GM23338 (cell line): ENCODE measurements around the gene ZDHHC20. TPM values are rescaled to one million over a fixed set of nuclear protein-coding genes. Genes with fewer than 3 reads are reported as not detected.

Experiments
- ATAC-seq: fragments of 200-7000 bp; cut with Tn5 transposase; 3 replicates; pipeline ENCODE4 v1.9.1; 2020
- DNase-seq: peaks from one replicate; pipeline ENCODE4 v3.0.0-alpha.2; 2015; ENCODE audit warnings: low spot score
- H2AFZ ChIP-seq: fragments of 200-600 bp; sonication (generic); 2 replicates; pipeline ENCODE4 v1.8.0; 2016; ENCODE audit warnings: antibody characterized with exemption, mild to moderate bottlenecking, moderate library complexity
- H3F3A ChIP-seq: fragments of 200-600 bp; sonication (generic); replicated peaks from 2 replicates; pipeline ENCODE4 v1.8.0; 2017; ENCODE audit warnings: antibody characterized with exemption, mixed run types, low read depth
- H3K27ac ChIP-seq: fragments of 200-600 bp; sonication (generic); 2 replicates; pipeline ENCODE4 v1.6.1; 2016; ENCODE audit warnings: low read depth
- H3K27me3 ChIP-seq: fragments of 200-600 bp; sonication (generic); 2 replicates; pipeline ENCODE4 v1.8.0; 2016; ENCODE audit warnings: mild to moderate bottlenecking, mixed run types, moderate library complexity; ENCODE audit not compliant: insufficient read depth
- H3K36me3 ChIP-seq: fragments of 200-600 bp; sonication (generic); 2 replicates; pipeline ENCODE4 v1.8.0; 2016; ENCODE audit warnings: mild to moderate bottlenecking; ENCODE audit not compliant: insufficient read depth
- H3K4me1 ChIP-seq: fragments of 200-600 bp; sonication (generic); 2 replicates; pipeline ENCODE4 v1.8.0; 2016; ENCODE audit warnings: mild to moderate bottlenecking, moderate library complexity; ENCODE audit not compliant: insufficient read depth
- H3K4me2 ChIP-seq: fragments of 200-600 bp; sonication (generic); 2 replicates; pipeline ENCODE4 v1.7.1; 2017; ENCODE audit warnings: mixed run types
- H3K4me3 ChIP-seq: fragments of 200-600 bp; sonication (generic); 2 replicates; pipeline ENCODE4 v1.6.1; 2016; ENCODE audit warnings: mixed run types
- H3K79me2 ChIP-seq: fragments of 200-600 bp; sonication (generic); replicated peaks from 2 replicates; pipeline ENCODE4 v1.8.0; 2017; ENCODE audit warnings: mild to moderate bottlenecking; ENCODE audit not compliant: insufficient read depth
- H3K9me2 ChIP-seq: fragments of 200-600 bp; sonication (generic); 2 replicates; pipeline ENCODE4 v1.8.0; 2017; ENCODE audit not compliant: insufficient read depth
- H4K20me1 ChIP-seq: fragments of 200-600 bp; sonication (generic); replicated peaks from 2 replicates; pipeline ENCODE4 v1.8.0; 2017; ENCODE audit warnings: mild to moderate bottlenecking; ENCODE audit not compliant: insufficient read depth
- H3K27ac Mint-ChIP-seq: 2 replicates; pipeline ENCODE4 v1.8.0; 2020; ENCODE audit warnings: inconsistent platforms, mild to moderate bottlenecking, moderate library complexity, mixed read lengths
- H3K27me3 Mint-ChIP-seq: 3 replicates; pipeline ENCODE4 v1.8.0; 2022; ENCODE audit warnings: low read depth, mild to moderate bottlenecking, moderate library complexity, mixed read lengths, inconsistent platforms; ENCODE audit not compliant: insufficient read depth, poor library complexity
- H3K36me3 Mint-ChIP-seq: 3 replicates; pipeline ENCODE4 v1.8.0; 2021; ENCODE audit warnings: low read depth, mild to moderate bottlenecking, inconsistent platforms, moderate library complexity, mixed read lengths
- H3K4me1 Mint-ChIP-seq: 3 replicates; pipeline ENCODE4 v1.8.0; 2020; ENCODE audit warnings: mild to moderate bottlenecking, inconsistent platforms, mixed read lengths
- H3K4me3 Mint-ChIP-seq: 3 replicates; pipeline ENCODE4 v1.8.0; 2021; ENCODE audit warnings: moderate library complexity, mild to moderate bottlenecking, inconsistent platforms, mixed read lengths
- H3K9me3 Mint-ChIP-seq: 3 replicates; pipeline ENCODE4 v1.8.0; 2020; ENCODE audit warnings: moderate library complexity, mild to moderate bottlenecking, inconsistent platforms, mixed read lengths
- CREB1 ChIP-seq: fragments of 250-450 bp; sonication (Bioruptor Pico); IDR thresholded peaks from 2 replicates; pipeline ENCODE4 v1.5.0; 2020; ENCODE audit warnings: low read depth, mild to moderate bottlenecking, moderate library complexity
- CTCF ChIP-seq, 2 experiments: fragments of 200-600 bp in 1 of 2; sonication (generic) in 1 of 2; conservative IDR thresholded peaks; 2 replicates each; pipeline versions ENCODE4 v1.5.1 to v1.6.1; 2016 to 2017; ENCODE audit warnings: antibody characterized with exemption in 2 of 2, low read depth in 2 of 2, mild to moderate bottlenecking in 2 of 2, moderate library complexity in 1 of 2
- EZH2 ChIP-seq: fragments of 200-600 bp; sonication (generic); IDR thresholded peaks from one replicate; pipeline ENCODE4 v1.8.0; 2017; ENCODE audit warnings: antibody characterized with exemption, mild to moderate bottlenecking, low read depth; ENCODE audit not compliant: unreplicated experiment
- EZH2phosphoT487 ChIP-seq: fragments of 200-600 bp; sonication (generic); IDR thresholded peaks from one replicate; pipeline ENCODE4 v1.8.1; 2018; ENCODE audit warnings: antibody characterized with exemption; ENCODE audit not compliant: unreplicated experiment
- JUNB ChIP-seq: IDR thresholded peaks from one replicate; pipeline ENCODE4 v1.6.1; 2016; ENCODE audit warnings: antibody characterized with exemption; ENCODE audit not compliant: unreplicated experiment
- NANOG ChIP-seq: IDR thresholded peaks from 2 replicates; pipeline ENCODE4 v1.6.1; 2016; ENCODE audit warnings: antibody characterized with exemption, borderline replicate concordance
- POLR2AphosphoS5 ChIP-seq: IDR thresholded peaks from 2 replicates; pipeline ENCODE4 v1.6.1; 2016; ENCODE audit warnings: antibody characterized with exemption, low read depth
- REST ChIP-seq: IDR thresholded peaks from one replicate; pipeline ENCODE4 v1.6.1; 2018; ENCODE audit warnings: antibody characterized with exemption; ENCODE audit not compliant: unreplicated experiment
- STAT1 ChIP-seq: IDR thresholded peaks from one replicate; pipeline ENCODE4 v1.6.1; 2016; ENCODE audit warnings: antibody characterized with exemption; ENCODE audit not compliant: unreplicated experiment
- ZNF114 ChIP-seq: fragments of 250-450 bp; sonication (Bioruptor Pico); IDR thresholded peaks from 2 replicates; pipeline ENCODE4 v1.5.0; 2020; ENCODE audit warnings: mild to moderate bottlenecking, moderate library complexity
- ZNF331 ChIP-seq: fragments of 250-450 bp; sonication (Bioruptor Pico); IDR thresholded peaks from 2 replicates; pipeline ENCODE4 v1.5.0; 2020; ENCODE audit warnings: low read depth, mild to moderate bottlenecking, moderate library complexity
- polyA plus RNA-seq: library from polyadenylated mRNA; unstranded; fragments of >200 nt; fragmentation: Nextera tagmentation; extraction: Ambion mirVana; gene quantifications from 2 replicates; pipeline ENCODE4 v1.2.1, GENCODE V29; 2016
- total RNA-seq: library from RNA; depleted of rRNA; stranded (reverse); fragments of >200 nt; shearing (Covaris generic); gene quantifications from 2 replicates; pipeline ENCODE4 v1.2.3, GENCODE V29; 2014
- TF ChIP-seq, protein P1 (sequence below): fragments of 250-450 bp; sonication (Bioruptor Pico); IDR thresholded peaks from 2 replicates; pipeline ENCODE4 v1.5.0; 2020; ENCODE audit warnings: mild to moderate bottlenecking, moderate library complexity
- TF ChIP-seq, protein P2 (sequence below): IDR thresholded peaks from 2 replicates; pipeline ENCODE4 v1.6.1; 2016; ENCODE audit warnings: antibody characterized with exemption

Gene ZDHHC20
- total and polyA plus RNA-seq, 2 experiments from 2014 or later: 37.7 to 119 TPM

DNA sequence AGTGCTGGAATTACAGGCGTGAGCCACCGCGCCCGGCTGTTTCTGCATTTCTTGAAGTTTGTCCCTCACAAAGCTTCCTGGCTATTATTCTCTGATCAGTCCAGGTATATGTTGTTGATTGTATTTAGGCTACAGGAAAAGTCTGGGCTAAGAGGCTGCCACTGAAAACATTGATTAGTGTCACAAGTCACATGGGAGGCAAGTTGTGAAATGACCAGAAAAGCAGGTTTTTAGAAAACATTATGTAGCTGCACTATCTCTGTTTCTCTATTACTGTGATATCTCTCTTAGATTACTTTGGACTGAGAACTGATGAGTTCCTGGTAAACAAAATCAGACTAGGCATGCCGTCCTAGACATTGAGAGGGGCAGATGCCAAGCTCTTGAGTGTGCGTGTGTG lies 16.0 kb upstream of the ZDHHC20 start:
- Histone ChIP-seq H3K9me2 (no peaks in the 10 kb centered on the region), H2AFZ (peak overlapping the region; percentile 20; the same call in 1 of the 2 replicates), H3K4me1 (no peaks in the 10 kb centered on the region), H3K79me2 (no peaks in the 10 kb centered on the region), H3K27me3 (no peaks in the 10 kb centered on the region), H3K27ac (no peak overlapping the region), H3K4me3 (no peak overlapping the region), H3K4me2 (no peak overlapping the region), H3K36me3 (no peaks in the 10 kb centered on the region; the same call in 1 of the 2 replicates), H4K20me1 (no peaks in the 10 kb centered on the region), H3F3A (no peaks in the 10 kb centered on the region)
- Mint-ChIP-seq H3K4me1 (peaks cover 5% of the 10 kb centered on the region; the same call in 2 of the 3 replicates), H3K27me3 (peaks cover 2% of the 10 kb centered on the region), H3K9me3 (peaks cover 3% of the 10 kb centered on the region; the same call in 2 of the 3 replicates), H3K27ac (no peak overlapping the region), H3K4me3 (no peak overlapping the region), H3K36me3 (no peaks in the 10 kb centered on the region)
- DNase-seq: no peak
- ATAC-seq: no peak
- no peak for TF ChIP-seq EZH2phosphoT487
- no peak for TF ChIP-seq CREB1 (CRISPR knock-in tag)
- TF ChIP-seq ZNF114: no peak
- no peak for TF ChIP-seq NANOG
- TF ChIP-seq, protein P1, sequence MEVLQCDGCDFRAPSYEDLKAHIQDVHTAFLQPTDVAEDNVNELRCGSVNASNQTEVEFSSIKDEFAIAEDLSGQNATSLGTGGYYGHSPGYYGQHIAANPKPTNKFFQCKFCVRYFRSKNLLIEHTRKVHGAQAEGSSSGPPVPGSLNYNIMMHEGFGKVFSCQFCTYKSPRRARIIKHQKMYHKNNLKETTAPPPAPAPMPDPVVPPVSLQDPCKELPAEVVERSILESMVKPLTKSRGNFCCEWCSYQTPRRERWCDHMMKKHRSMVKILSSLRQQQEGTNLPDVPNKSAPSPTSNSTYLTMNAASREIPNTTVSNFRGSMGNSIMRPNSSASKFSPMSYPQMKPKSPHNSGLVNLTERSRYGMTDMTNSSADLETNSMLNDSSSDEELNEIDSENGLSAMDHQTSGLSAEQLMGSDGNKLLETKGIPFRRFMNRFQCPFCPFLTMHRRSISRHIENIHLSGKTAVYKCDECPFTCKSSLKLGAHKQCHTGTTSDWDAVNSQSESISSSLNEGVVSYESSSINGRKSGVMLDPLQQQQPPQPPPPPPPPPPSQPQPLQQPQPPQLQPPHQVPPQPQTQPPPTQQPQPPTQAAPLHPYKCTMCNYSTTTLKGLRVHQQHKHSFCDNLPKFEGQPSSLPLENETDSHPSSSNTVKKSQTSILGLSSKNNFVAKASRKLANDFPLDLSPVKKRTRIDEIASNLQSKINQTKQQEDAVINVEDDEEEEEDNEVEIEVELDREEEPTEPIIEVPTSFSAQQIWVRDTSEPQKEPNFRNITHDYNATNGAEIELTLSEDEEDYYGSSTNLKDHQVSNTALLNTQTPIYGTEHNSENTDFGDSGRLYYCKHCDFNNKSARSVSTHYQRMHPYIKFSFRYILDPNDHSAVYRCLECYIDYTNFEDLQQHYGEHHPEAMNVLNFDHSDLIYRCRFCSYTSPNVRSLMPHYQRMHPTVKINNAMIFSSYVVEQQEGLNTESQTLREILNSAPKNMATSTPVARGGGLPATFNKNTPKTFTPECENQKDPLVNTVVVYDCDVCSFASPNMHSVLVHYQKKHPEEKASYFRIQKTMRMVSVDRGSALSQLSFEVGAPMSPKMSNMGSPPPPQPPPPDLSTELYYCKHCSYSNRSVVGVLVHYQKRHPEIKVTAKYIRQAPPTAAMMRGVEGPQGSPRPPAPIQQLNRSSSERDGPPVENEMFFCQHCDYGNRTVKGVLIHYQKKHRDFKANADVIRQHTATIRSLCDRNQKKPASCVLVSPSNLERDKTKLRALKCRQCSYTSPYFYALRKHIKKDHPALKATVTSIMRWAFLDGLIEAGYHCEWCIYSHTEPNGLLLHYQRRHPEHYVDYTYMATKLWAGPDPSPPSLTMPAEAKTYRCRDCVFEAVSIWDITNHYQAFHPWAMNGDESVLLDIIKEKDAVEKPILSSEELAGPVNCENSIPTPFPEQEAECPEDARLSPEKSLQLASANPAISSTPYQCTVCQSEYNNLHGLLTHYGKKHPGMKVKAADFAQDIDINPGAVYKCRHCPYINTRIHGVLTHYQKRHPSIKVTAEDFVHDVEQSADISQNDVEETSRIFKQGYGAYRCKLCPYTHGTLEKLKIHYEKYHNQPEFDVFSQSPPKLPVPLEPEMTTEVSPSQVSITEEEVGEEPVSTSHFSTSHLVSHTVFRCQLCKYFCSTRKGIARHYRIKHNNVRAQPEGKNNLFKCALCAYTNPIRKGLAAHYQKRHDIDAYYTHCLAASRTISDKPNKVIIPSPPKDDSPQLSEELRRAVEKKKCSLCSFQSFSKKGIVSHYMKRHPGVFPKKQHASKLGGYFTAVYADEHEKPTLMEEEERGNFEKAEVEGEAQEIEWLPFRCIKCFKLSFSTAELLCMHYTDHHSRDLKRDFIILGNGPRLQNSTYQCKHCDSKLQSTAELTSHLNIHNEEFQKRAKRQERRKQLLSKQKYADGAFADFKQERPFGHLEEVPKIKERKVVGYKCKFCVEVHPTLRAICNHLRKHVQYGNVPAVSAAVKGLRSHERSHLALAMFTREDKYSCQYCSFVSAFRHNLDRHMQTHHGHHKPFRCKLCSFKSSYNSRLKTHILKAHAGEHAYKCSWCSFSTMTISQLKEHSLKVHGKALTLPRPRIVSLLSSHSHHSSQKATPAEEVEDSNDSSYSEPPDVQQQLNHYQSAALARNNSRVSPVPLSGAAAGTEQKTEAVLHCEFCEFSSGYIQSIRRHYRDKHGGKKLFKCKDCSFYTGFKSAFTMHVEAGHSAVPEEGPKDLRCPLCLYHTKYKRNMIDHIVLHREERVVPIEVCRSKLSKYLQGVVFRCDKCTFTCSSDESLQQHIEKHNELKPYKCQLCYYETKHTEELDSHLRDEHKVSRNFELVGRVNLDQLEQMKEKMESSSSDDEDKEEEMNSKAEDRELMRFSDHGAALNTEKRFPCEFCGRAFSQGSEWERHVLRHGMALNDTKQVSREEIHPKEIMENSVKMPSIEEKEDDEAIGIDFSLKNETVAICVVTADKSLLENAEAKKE (CRISPR knock-in tag): no peak
- no peak for TF ChIP-seq JUNB
- no peak for TF ChIP-seq CTCF (conservative IDR thresholded peaks at IDR 0.05; ENCODE audit: low read depth in 2 of 2)
- TF ChIP-seq POLR2AphosphoS5: no peak
- no peak for TF ChIP-seq REST
- no peak for TF ChIP-seq STAT1
- TF ChIP-seq, protein P2, sequence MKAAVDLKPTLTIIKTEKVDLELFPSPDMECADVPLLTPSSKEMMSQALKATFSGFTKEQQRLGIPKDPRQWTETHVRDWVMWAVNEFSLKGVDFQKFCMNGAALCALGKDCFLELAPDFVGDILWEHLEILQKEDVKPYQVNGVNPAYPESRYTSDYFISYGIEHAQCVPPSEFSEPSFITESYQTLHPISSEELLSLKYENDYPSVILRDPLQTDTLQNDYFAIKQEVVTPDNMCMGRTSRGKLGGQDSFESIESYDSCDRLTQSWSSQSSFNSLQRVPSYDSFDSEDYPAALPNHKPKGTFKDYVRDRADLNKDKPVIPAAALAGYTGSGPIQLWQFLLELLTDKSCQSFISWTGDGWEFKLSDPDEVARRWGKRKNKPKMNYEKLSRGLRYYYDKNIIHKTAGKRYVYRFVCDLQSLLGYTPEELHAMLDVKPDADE: no peak
- TF ChIP-seq ZNF331 (CRISPR knock-in tag): no peak
- TF ChIP-seq EZH2: no peak
